ENCODE measurements around the gene SEPSECS. TPM values are rescaled to one million over a fixed set of nuclear protein-coding genes. Genes with fewer than 3 reads are reported as not detected.

Gene SEPSECS
- total RNA-seq, 1 experiment from 2014 or later = 10.6 TPM

DNA sequence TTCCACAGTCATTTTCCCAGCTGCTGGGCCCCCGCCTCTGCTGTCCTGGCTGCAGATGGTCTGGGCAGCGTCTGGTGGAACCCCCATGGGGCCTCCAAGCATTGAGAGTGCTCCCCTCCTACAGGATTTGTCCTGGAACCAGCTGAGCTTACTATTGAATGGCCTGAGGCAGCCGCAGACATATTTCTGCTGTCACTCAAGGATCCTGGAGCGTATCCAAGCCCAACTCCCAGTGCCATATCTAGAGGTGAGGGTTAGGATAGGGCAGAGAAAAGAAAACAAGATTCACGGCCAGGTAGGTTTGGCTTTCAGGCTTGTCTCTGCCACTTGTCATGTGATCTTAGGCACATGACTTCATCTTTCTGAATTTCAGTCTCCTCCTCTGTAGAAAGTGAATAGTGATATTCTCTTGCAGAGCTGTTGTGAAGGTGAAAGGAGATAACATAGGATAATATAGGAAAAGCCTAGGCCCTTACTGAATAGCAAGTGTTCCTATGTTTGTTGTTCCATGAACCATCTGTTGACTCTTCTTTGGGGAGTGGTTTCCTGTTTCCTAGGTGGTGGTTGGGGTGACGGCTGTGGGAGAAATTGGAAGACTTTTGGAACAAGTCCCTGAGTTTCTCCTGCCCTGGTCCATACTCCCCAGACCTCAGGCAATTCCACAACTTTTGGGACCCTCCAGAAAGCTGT lies 52.3 kb downstream of the SEPSECS start (continued):
- TF ChIP-seq JUND (IDR thresholded peaks at IDR 0.05) (no peak), POLR2AphosphoS5 (IDR thresholded peaks at IDR 0.05; ENCODE audit: low read depth, low read length) (no peak), ELF1 (IDR thresholded peaks at IDR 0.05; ENCODE audit: borderline replicate concordance, low read depth) (no peak), CEBPB (IDR thresholded peaks at IDR 0.05; ENCODE audit: low read depth) (no peak), ZFX (IDR thresholded peaks at IDR 0.05) (no peak)
- TF ChIP-seq, protein P1, sequence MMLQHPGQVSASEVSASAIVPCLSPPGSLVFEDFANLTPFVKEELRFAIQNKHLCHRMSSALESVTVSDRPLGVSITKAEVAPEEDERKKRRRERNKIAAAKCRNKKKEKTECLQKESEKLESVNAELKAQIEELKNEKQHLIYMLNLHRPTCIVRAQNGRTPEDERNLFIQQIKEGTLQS (IDR thresholded peaks at IDR 0.05) = no peak
- TF ChIP-seq, protein P2, sequence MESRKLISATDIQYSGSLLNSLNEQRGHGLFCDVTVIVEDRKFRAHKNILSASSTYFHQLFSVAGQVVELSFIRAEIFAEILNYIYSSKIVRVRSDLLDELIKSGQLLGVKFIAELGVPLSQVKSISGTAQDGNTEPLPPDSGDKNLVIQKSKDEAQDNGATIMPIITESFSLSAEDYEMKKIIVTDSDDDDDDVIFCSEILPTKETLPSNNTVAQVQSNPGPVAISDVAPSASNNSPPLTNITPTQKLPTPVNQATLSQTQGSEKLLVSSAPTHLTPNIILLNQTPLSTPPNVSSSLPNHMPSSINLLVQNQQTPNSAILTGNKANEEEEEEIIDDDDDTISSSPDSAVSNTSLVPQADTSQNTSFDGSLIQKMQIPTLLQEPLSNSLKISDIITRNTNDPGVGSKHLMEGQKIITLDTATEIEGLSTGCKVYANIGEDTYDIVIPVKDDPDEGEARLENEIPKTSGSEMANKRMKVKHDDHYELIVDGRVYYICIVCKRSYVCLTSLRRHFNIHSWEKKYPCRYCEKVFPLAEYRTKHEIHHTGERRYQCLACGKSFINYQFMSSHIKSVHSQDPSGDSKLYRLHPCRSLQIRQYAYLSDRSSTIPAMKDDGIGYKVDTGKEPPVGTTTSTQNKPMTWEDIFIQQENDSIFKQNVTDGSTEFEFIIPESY (IDR thresholded peaks at IDR 0.05; ENCODE audit: extremely low read depth, insufficient replicate concordance, low read length) = no peak

DNA sequence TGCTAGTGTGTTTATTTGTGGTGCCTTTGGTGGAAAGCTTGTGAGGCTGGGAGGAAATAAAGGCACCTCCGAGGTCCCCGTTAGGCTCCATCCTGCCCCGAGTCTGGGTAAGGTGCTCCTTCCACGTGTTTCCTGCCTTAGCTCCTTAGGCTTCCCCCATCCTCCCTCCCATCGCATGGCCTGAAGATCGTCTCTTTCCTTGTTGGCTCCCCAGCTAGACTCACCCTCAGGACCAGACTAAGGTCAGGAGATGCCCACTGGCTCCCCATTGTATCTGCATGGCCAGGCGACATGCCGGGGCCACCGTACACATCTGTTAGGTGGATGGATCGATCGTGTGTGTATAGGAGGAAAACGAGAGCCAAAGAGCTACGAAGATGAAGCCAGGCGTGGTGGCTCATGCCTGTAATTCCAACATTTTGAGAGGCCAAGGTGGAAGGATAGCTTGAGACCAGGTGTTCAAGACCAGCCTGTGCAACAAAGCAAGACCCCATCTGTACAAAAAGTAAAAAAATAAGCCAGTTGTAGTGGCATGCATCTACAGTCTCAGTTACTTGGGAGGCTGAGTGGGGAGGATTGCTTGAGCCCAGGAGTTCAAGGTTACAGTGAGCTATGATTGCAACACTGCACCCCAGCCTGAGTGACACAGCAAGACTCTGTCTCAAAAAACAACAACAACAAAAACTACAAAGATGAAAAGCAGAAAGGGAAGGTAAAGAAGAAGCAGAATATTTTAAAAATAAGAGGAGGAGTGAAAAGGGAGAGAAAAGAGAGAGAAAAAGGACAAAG lies 53.7 kb downstream of the SEPSECS start:
- RAD21 ChIA-PET (ENCODE audit: low non-redundant PET in 1 of 2, low total read pairs in 2 of 2, uncharacterized antibody in 2 of 2, unreplicated experiment in 2 of 2) = no interaction called here
- Histone ChIP-seq H3K79me2 (ENCODE audit: insufficient read depth, low read length) (no peaks in the 10 kb centered on the region), H4K20me1 (ENCODE audit: insufficient read depth) (no peaks in the 10 kb centered on the region), H3K4me2 (ENCODE audit: low read length) (no peak overlapping the region), H3K36me3 (ENCODE audit: control insufficient read depth in 1 of 2, insufficient read depth in 2 of 2, low read length in 2 of 2) (no peaks in the 10 kb centered on the region), H3K27me3 (ENCODE audit: insufficient read depth, low read length) (no peaks in the 10 kb centered on the region), H3K9ac (ENCODE audit: low read length) (no peak overlapping the region), H3K27ac (ENCODE audit: low read depth, low read length) (no peak overlapping the region), H2AFZ (ENCODE audit: low read depth, low read length, poor library complexity, severe bottlenecking) (no peak overlapping the region), H3K9me3 (ENCODE audit: control insufficient read depth in 1 of 2, insufficient read depth in 1 of 2, low read depth in 1 of 2, low read length in 2 of 2) (no peaks in the 10 kb centered on the region), H3K4me3 (replicated peaks in 1 of 2; ENCODE audit: low read depth in 1 of 2, low read length in 2 of 2) (no peak overlapping the region), H3K9me2 (ENCODE audit: insufficient read depth) (no peaks in the 10 kb centered on the region), H3K4me1 (ENCODE audit: control insufficient read depth in 1 of 2, insufficient read depth in 2 of 2, low read length in 2 of 2) (no peaks in the 10 kb centered on the region)
- DNase-seq (ENCODE audit: low read depth, low spot score) (no peak), ATAC-seq (no peak)
- CTCF ChIA-PET = no interaction called here
- POLR2A ChIA-PET = no interaction called here
- intact Hi-C loops (cut with micrococcal nuclease) = no loop called here
- BruUV-seq (replicated peaks) = no TSS peak
- no peak for TF ChIP-seq YY1 (IDR thresholded peaks at IDR 0.05; ENCODE audit: extremely low read depth, insufficient replicate concordance, low read depth, low read length)
- TF ChIP-seq, protein P3, sequence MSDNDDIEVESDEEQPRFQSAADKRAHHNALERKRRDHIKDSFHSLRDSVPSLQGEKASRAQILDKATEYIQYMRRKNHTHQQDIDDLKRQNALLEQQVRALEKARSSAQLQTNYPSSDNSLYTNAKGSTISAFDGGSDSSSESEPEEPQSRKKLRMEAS (IDR thresholded peaks at IDR 0.05) = no peak
- no peak for TF ChIP-seq ZNF274 (IDR thresholded peaks at IDR 0.05; ENCODE audit: low read depth, low read length)
- TF ChIP-seq, protein P2 (IDR thresholded peaks at IDR 0.05; ENCODE audit: extremely low read depth, insufficient replicate concordance, low read length) = no peak
- TF ChIP-seq EZH2phosphoT487 (IDR thresholded peaks at IDR 0.05; ENCODE audit: borderline replicate concordance) = no peak
- TF ChIP-seq, protein P4, sequence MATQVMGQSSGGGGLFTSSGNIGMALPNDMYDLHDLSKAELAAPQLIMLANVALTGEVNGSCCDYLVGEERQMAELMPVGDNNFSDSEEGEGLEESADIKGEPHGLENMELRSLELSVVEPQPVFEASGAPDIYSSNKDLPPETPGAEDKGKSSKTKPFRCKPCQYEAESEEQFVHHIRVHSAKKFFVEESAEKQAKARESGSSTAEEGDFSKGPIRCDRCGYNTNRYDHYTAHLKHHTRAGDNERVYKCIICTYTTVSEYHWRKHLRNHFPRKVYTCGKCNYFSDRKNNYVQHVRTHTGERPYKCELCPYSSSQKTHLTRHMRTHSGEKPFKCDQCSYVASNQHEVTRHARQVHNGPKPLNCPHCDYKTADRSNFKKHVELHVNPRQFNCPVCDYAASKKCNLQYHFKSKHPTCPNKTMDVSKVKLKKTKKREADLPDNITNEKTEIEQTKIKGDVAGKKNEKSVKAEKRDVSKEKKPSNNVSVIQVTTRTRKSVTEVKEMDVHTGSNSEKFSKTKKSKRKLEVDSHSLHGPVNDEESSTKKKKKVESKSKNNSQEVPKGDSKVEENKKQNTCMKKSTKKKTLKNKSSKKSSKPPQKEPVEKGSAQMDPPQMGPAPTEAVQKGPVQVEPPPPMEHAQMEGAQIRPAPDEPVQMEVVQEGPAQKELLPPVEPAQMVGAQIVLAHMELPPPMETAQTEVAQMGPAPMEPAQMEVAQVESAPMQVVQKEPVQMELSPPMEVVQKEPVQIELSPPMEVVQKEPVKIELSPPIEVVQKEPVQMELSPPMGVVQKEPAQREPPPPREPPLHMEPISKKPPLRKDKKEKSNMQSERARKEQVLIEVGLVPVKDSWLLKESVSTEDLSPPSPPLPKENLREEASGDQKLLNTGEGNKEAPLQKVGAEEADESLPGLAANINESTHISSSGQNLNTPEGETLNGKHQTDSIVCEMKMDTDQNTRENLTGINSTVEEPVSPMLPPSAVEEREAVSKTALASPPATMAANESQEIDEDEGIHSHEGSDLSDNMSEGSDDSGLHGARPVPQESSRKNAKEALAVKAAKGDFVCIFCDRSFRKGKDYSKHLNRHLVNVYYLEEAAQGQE (IDR thresholded peaks at IDR 0.05; ENCODE audit: low read depth) = no peak
- TF ChIP-seq SRF (IDR thresholded peaks at IDR 0.05; ENCODE audit: low read depth) = no peak

All from HCT116 (cell line).